HG02763 (cell line): ENCODE data around the gene CNOT6L.

Experiments used
- ATAC-seq: cut with Tn5 transposase; IDR thresholded peaks from one replicate; pipeline ENCODE4 v1.9.1; 2021; ENCODE audit warnings: mild to moderate bottlenecking, moderate library complexity; ENCODE audit not compliant: unreplicated experiment

The CNOT6L gene

DNA sequence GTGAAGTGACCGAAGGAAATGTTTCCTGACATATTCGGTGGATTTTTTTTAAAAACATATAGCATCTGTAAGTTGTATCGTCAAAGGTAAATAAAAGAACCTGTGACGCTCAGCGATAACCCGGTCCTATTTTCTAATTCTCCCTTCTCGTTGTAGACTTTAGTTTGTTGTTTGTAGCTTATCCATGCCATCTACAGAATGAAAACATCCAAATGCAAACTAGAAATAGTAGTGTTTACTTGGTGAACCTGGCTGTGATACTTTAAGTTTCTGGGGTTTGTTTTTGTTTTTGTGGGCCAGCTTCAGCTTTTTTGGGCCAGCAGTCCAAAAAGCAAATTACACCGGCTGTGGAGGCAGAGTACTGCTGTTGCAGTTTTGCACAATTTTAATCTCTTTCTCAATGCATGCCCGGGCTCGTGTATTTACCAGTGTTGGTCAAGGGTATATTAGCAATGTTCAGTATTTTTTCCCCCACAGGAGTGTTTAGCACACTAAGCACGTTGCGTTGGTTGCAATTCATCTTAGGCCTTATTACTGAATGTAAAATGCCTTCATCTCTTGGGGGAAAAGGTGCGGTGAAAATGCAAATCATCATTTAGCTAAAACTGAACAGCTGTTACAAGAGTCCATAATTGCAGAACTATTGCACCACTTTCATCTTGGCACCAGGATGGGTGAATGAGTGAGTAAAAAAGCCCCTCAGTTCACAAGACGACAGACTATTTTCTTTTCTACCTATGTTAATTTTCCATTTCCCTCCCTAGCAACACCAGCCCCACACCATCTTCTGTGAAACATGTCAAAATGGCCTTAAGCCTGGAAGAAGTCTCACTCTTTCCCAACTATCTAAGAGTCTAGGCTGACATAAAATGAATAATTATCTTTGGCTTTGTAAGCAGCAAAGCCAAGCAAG lies 1.7 kb upstream of the CNOT6L start:
- ATAC-seq = no peak

DNA sequence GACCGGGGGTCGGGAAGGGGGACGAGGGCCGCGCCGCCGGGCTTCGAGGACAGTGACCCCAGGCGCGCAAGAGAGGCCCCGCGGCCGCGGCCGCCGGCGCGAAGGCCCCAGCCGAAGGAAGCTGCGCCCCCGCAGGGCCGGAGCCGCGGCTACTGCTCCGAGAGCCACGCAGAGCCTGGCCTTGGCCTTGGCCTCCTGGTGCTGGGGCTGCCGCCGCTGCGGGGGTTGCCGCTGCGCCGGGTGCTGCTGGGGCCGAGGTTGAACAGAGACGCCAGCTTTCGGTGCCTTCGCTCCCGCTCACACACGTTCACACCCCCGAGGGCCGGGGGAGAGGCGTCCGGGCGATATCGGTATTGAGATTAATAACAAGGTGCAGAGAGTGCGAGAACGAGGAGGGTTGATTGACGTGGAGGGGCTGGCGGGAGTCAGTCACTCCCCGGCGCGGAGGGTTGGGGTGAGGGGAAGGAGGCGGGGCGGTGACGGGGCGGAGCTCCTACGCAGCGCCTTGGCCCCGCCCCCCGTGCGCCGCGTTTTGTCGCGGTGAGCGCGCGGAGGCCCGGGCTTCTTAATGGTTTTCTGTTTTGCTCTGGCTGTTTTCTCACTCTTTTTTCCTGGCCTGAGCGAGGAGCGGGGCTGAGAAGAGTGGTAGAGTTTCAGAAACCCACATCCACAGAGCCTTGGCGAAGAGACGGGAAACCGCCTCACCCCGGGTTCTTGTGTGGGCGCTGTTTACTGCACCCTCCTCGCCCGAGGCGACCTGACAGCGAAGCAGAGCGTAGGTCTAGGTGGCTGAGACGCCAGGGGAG lies 878 bp upstream of the CNOT6L start:
- ATAC-seq = peak; percentile 69

DNA sequence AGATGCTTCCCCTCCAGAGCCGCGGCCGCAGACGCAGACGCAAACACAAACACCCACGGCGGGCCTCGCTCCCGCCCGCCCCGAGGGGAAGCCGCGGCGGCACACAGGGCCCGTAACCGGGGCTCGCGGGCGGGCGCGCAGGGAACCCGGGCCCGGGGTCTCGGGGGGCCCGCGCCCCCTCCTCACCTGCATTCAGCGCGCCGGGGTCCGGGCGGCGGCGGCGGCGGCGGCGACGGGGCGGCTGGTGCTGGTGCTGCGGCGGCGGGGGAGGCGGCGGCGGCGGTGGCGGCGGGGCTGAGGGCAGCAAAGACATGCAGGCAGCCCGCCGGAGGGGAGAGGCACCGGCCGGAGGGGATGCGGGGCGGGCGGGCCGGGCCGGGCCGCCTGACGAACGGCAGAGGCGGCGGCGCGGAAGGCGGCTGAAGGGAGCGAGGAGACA lies 255 bp upstream of the CNOT6L start:
- peak; percentile 13 for ATAC-seq

DNA sequence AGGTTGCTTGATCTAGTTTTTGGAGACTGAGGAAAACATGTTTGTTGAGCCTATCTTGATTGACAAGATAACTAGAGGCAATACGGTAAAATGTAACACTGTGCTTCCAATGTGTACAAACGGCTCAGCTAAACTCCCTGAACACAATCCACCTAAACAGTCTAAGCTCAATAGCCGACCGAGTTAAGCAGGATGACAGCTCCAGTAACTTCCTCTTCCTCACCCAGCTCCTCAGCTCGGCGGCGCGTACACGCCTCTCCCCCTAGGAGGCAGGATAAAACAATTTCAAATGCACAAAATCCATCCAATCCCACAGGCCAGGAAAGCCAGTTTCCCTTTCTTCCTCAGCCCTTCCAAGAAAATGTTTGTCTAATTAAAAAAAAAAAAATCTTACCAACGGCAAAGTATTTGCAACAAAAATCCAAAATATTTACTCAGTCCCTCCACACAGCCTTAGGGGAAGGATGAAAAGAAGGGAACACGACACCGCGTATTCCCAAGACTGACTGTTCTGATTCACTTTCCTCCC lies 1.0 kb downstream of the CNOT6L start:
- ATAC-seq = no peak

DNA sequence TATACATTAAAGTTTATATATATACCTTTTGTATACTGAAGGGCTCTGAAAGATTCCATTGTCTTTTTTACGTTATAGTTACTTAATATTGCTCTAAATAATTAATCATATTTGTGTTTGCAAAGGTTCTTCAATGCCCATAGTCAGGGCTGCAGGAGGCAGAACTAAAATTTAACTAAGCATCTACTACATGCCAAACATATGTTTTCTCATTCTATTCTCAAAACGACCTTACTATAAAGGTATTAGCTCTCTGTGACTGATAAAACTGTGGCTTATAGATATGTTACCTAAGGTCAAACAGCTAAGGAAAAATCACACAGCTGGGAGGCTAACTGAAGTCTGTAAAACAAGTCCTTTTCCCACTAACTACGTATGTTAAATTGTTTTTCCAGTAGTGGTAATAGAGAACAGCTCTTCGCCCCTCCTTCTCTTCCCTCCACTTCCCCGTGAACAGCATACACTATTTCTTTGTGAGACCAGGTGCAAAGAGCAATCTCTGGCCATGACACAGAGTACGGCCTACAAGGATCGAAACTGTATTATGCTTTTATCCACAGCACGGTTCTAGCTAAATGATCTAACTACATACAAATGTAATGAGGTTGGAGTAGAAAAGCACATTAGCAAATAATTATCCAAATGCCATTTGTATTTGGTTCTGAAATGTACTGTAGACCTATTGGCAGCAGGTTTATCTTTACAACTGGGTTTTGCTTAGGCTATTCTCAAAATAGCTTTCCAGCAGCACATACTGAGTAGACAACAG lies 1.7 kb downstream of the CNOT6L start:
- no peak for ATAC-seq

GRCh38 chr4:77816546-77816945 lies 2.6 kb downstream of the CNOT6L start:
- no peak for ATAC-seq

GRCh38 chr4:77815636-77816035 lies 3.5 kb downstream of the CNOT6L start:
- ATAC-seq = no peak

- no peak for ATAC-seq
Observed at GRCh38 chr4:77805840-77806239, 13.3 kb downstream of the CNOT6L start.

- no peak for ATAC-seq
Observed at GRCh38 chr4:77804471-77804870, 14.7 kb downstream of the CNOT6L start.

DNA sequence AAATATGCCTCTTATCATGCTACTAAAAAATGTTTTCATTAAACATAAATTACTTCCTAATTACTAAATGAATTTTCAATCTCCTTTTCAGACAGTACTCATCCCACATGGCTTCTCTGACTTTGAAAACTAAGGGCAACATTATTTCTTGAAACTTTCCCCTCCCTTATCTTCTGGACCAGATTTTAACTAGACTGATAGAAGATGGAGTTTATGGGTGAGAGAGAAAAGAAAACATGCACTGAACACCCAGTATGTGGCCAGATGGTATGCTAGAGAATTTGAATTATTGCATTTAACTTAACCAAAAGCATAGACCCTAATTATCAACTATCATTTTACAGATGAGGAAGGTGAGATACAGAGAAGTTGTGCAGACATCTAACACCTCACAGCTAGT lies 16.8 kb downstream of the CNOT6L start:
- ATAC-seq = no peak

- ATAC-seq = no peak
Observed at GRCh38 chr4:77801260-77801608, 17.9 kb downstream of the CNOT6L start.

DNA sequence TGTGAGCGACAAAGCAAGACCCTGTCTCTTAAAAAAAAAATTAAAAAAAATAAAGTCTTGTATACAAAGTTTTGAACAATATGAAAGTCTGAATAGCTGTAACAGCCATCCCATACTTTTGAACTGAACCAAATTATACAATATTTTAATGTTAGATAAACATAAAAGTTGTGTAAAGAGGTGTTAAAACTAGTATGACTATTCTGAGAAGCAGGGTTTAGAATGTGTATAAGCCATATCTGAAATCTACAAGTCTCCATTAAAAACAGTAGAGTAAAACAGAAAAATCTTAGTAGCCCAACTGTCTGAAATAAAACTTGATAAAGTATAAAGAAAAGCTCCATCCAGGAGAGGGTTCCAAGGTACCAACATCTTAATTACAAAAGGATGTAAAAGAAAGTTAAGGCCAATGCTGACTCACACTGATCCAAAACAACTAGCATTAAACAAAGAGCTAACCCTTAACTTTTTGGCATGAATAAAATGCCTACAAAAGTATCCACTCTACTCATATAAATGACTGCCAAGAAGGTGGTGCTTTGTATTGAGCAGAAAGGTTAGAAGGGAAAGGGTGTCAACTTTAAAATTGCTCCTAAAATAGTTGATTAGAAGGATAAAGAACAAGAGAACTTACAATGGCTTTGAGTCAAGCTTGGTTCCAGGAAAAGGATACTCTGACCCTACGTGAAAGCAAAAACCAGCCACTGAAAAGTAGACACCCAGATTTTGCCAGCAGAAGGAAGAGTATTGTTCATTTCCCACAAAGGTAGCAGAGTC lies 18.5 kb downstream of the CNOT6L start:
- no peak for ATAC-seq

DNA sequence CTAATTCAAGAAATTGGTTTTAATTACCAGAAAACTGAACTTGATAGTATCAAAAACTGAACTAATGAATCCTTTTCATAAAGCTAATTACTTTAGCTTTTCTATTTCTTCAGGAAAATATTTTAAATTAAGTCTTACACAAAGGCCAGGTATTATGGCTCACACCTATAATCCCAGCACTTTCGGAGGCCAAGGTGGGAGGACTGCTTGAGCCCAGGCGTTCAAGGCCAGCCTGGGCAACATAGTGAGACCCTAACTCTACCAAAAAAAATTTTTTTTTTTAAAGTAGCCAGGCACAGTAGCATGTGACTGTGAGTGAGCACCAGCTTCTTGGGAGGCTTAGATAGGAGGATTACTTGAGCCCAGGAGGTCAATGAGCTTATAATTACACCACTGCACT lies 19.1 kb downstream of the CNOT6L start:
- ATAC-seq = no peak

GRCh38 chr4:77798385-77798784 lies 20.8 kb downstream of the CNOT6L start:
- no peak for ATAC-seq

GRCh38 chr4:77797239-77797638 lies 21.9 kb downstream of the CNOT6L start:
- ATAC-seq = no peak

DNA sequence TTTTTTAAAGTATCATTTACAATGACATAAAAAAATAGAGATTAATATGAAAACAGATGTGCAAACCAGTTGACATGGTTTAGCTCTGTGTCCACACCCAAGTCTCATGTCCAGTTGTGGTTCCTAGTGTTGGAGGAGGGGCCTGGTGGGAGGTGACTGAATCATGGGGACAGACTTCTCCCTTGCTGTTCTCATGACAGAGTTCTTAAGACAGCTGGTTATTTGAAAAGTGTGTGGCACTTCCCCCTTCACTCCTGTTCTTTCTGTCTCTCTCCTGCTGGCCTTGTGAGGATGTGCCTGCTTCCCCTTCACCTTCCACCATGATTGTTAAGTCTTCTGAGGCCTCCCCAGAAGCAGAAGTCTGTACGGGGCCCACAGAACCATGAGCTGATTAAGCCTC lies 23.8 kb downstream of the CNOT6L start:
- ATAC-seq = no peak

DNA sequence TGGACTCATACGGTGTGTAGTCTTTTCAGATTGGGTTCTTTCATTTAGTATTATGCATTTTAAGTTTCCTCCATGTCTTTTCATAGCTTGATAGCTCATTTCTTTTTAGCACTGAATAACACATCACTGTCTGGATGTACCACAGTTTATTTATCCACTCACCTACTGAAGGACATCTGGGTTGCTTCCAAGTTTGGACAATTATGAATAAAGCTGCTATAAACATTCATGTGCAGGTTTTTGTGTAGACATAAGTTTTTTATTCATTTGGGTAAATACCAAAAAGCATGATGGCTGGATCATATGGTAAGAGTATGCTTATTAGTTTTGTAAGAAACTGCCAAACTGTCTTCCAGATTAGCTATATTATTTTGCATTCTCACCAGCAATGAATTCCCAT lies 29.0 kb downstream of the CNOT6L start:
- ATAC-seq = no peak

- no peak for ATAC-seq
Observed at GRCh38 chr4:77788990-77789389, 30.2 kb downstream of the CNOT6L start.

DNA sequence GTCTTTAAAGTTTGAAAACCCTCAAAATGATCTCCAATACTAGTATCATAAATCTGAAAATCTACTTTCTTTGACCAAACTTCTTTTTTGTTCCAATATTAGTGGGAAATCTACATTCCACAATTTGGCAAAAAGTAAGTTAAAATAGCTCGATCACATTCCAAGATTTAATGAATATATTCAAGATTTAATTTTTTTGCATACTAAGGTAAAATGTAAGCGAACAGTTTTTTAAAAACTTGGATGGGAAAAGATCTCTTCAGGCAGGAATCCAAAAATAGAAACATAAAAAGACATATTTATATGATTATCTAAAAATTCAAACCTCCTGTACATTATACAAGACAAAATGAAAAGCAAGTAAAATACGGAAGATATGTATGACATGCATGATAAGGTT lies 31.2 kb downstream of the CNOT6L start:
- no peak for ATAC-seq

DNA sequence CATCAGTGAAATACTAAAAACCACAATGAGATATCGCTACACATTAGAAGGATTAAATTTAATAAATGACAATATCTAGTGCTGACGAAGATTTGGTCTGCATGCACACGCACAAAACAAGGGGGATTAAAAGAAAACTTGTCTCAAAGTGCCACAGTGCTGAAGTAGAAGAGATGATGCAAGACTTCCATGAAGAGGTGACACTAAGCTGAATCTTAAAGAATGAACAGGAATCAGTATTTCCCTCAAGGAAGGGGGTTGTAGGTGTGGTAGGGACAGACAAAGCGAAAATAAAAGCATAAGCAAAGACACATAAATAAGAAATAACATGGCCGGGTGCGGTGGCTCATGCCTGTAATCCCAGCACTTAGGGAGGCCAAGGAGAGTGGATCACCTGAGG lies 33.5 kb downstream of the CNOT6L start:
- no peak for ATAC-seq
